ENCODE data around the gene OR2T10.
"Not testable (repeated sequence)": the region's sequence is repeated elsewhere in the genome, so short reads cannot be mapped to it uniquely, and the experiment has no call there.

Gene OR2T10

GRCh38 chr1:248596615-248597014 lies 885 bp downstream of the OR2T10 start:
- no peak for DNase-seq (ENCODE audit: low read depth in 2 of 2)

GRCh38 chr1:248593226-248593625 lies 4.3 kb downstream of the OR2T10 start:
- no peak for DNase-seq (ENCODE audit: low read depth in 2 of 2)

DNA sequence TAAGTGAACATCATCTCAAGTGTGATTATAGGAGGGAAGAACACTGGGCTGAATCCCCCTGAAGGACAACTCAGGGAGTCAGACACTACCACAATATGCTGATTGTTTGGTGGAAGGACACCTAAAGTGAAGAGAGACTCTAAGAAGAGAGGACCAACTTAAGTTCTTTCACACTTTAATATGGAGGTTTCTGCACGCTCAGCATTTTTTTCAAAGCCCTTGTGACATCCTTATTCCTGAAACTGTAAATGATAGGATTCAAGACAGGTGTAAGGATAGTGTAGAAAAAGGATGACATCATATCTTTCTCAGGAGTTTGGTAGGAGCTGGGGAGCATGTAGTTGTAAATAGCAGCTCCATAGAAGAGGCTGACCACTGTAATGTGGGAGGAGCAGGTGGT lies 4.8 kb downstream of the OR2T10 start:
- no peak for DNase-seq (ENCODE audit: low read depth in 2 of 2)

- DNase-seq (ENCODE audit: low read depth in 2 of 2) = no peak
Measured at GRCh38 chr1:248590055-248590454, 7.4 kb downstream of the OR2T10 start.

DNA sequence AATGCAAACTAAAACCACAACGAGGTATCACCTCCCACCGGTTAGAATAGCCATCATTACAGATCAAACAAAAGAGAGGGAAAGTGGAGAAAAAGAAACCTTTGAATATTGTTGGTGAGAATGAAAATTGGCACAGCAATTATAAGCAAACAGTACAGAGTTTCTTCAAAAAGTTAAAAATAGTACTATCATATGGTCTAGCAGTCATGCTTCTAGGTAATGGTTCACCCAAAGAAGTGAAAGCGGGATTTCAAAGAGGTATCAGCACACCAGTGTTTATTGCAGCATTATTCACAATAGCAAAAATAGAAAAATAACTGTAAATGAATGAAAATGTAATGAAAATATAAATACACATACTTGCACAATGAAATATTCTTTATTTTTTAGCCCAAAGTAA lies 8.2 kb downstream of the OR2T10 start:
- DNase-seq (ENCODE audit: low read depth in 2 of 2) = no peak

GRCh38 chr1:248585266-248585665 lies 12.2 kb downstream of the OR2T10 start:
- DNase-seq (ENCODE audit: low read depth in 2 of 2) = no peak

DNA sequence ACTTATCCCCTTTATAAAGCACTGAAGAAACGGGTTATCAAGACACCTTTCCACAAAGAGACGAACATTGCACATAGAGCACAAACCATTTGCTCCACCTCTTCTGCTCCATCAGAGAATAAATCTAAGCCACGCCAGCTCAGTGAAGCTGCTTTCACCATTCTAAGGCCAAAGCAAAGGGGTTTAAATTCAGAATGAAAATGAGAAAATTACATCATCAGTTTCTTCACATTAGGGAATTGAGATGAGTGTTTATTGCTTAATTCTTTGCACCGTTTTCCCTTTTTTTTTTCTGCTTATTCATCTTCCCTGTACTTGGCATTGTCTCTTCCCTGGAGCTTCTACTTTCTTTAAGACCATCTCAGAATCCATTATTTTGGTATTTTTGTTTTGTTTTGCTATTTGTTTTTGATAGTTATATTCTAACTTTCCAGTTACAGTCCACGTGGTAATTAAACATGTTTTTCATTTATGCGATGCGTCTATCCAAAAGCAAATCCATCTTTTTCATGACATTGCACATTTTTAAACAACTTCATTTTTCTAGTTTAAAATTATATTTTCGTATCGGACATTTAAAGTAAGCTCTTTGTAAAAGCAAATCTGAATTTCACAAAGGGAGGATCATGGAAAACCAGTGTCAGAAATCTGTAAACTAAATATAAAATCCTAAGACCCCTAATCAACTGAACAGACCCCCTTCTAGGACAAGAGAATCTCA lies 21.1 kb downstream of the OR2T10 start:
- no peak for DNase-seq (ENCODE audit: low read depth in 2 of 2)

DNA sequence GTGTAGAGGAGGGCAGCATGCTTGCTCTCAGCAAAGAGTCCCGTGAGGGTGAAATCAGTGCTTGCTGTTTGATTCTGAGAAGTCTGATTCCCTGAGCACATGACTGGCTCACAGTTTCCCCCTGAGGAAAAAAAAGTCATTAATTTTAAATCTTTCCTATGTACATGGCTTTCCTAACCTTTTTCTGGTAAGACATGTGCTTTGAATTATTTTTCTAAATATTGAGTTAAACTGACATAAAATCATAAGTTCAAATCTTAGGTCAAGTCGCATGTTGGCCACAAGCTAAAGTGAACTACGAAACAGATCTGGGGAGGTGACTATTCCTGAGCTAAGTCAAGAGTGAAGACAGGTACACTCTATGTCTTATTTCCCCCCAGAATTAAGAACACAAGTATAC lies 22.8 kb downstream of the OR2T10 start, which contains the start of gene OR2T34:
TSS of gene OR2T34 (minus strand) at position 101 of the 400 bp plus-strand sequence. CDS start at position 101, 0 bp downstream.
- DNase-seq (ENCODE audit: low read depth in 2 of 2) = not testable (repeated sequence)

GRCh38 chr1:248573856-248574255 lies 23.6 kb downstream of the OR2T10 start:
- DNase-seq (ENCODE audit: low read depth in 2 of 2) = not testable (repeated sequence)

DNA sequence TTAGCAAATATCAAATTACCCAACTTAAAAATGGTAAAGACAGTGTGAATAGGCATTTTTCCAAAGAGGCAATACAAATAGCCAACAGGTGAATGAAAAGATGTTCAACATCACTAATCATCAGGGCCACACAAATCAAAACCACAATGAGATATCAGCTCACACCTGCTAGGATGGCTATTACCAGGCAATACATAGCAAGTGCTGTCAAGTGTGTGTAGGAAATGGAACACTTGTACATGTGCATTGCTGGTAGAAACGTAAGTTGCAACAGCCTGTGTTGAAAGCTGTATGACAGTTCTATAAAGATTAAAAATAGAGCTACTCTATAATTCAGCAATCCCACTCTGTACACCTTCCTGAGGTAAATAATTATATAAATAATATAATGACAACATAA lies 25.5 kb downstream of the OR2T10 start:
- DNase-seq (ENCODE audit: low read depth in 2 of 2) = not testable (repeated sequence)

- not testable (repeated sequence) for DNase-seq (ENCODE audit: low read depth in 2 of 2)
Measured at GRCh38 chr1:248570811-248571210, 26.7 kb downstream of the OR2T10 start.

- not testable (repeated sequence) for DNase-seq (ENCODE audit: low read depth in 2 of 2)
Measured at GRCh38 chr1:248569049-248569448, 28.5 kb downstream of the OR2T10 start.

DNA sequence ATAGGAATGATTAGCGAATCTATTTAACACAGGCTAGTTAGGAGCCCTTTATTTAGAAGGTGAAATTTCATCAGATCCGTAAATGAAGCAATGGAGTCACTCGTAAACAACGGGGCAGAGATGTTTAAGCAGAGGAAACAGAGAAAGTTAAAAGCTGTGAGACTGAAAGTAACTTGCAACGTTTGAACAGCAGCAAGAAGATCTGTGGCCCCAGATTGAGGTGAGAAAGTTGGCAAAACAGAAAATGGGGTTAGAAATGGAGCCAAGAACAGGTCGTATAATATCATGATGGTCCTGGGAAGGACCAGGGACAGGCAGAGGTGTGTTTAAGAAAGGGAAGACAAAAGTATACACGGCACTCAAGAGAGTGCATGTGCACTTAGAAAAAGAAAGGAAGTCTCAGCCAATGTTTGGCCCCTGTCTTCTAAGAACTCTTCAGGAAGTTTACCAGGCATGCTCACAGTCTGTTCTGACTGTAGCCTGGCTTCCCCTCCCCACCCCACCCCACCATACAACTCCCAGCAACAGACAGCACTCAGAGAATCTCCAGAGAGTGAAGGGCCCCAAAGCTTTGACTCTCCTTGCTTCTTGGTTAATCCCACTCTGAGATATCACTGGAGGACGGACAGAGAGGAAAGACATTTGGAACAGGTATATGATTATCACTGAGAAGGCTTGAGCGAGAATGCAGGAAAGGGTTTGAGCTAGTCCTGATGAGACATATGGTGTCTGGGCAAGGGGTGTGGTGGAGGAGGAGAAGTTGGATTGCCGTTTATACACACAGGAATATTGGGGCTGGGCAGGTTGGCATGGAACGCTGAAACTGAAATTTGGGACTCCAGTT lies 31.7 kb downstream of the OR2T10 start:
- DNase-seq (ENCODE audit: low read depth in 2 of 2) = not testable (repeated sequence)

- not testable (repeated sequence) for DNase-seq (ENCODE audit: low read depth in 2 of 2)
Measured at GRCh38 chr1:248562672-248563071, 34.8 kb downstream of the OR2T10 start, which contains the start of gene OR2T29. Gene OR2T29, minus strand, starts transcription at chr1:248562772. Its CDS starts 3,281 bp downstream, at chr1:248559491.

GRCh38 chr1:248551027-248551426 lies 46.5 kb downstream of the OR2T10 start:
- not testable (repeated sequence) for DNase-seq (ENCODE audit: low read depth in 2 of 2)

- DNase-seq (ENCODE audit: low read depth in 2 of 2) = not testable (repeated sequence)
Measured at GRCh38 chr1:248547383-248547782, 50.1 kb downstream of the OR2T10 start.
